H9 (cell line): Measurements from ENCODE around the gene PKP1. TPM values are rescaled to one million over a fixed set of nuclear protein-coding genes. Genes with fewer than 3 reads are reported as not detected.

ENCODE experiments used
- DNase-seq: peaks from one replicate; pipeline ENCODE4 v3.0.0-alpha.2; 2017
- H2AFZ ChIP-seq: one replicate; pipeline ENCODE4 v1.6.1; 2013; ENCODE audit warnings: mild to moderate bottlenecking, low read length, control low read depth, moderate library complexity
- H2AK5ac ChIP-seq: 2 replicates; pipeline ENCODE4 v1.6.1; 2013; ENCODE audit warnings: low read length, control low read depth, mixed read lengths; ENCODE audit not compliant: insufficient read length
- H2BK120ac ChIP-seq: one replicate; pipeline ENCODE4 v1.6.1; 2013; ENCODE audit warnings: low read depth, mild to moderate bottlenecking, low read length, control low read depth, inconsistent platforms; ENCODE audit not compliant: poor library complexity, severe bottlenecking
- H2BK12ac ChIP-seq: 2 replicates; pipeline ENCODE4 v1.6.1; 2013; ENCODE audit warnings: low read length, control low read depth, mixed read lengths, low read depth; ENCODE audit not compliant: insufficient read length
- H2BK15ac ChIP-seq: 2 replicates; pipeline ENCODE4 v1.6.1; 2013; ENCODE audit warnings: low read depth, low read length, control low read depth
- H2BK20ac ChIP-seq: one replicate; pipeline ENCODE4 v1.6.1; 2013; ENCODE audit warnings: low read depth, mild to moderate bottlenecking, low read length, control low read depth, inconsistent platforms; ENCODE audit not compliant: poor library complexity, severe bottlenecking
- H2BK5ac ChIP-seq: 2 replicates; pipeline ENCODE4 v1.6.1; 2013; ENCODE audit warnings: low read length, control low read depth, mixed read lengths; ENCODE audit not compliant: insufficient read length
- H3K14ac ChIP-seq: 2 replicates; pipeline ENCODE4 v1.6.1; 2013; ENCODE audit warnings: low read length, control low read depth; ENCODE audit not compliant: insufficient read depth
- H3K18ac ChIP-seq: 2 replicates; pipeline ENCODE4 v1.6.1; 2013; ENCODE audit warnings: low read depth, mild to moderate bottlenecking, mixed read lengths, low read length, control low read depth; ENCODE audit not compliant: insufficient read length
- H3K23ac ChIP-seq: 2 replicates; pipeline ENCODE4 v1.6.1; 2013; ENCODE audit warnings: low read length, control low read depth, mixed read lengths, low read depth; ENCODE audit not compliant: insufficient read length
- H3K23me2 ChIP-seq: 2 replicates; pipeline ENCODE4 v1.6.1; 2013; ENCODE audit warnings: low read depth, mild to moderate bottlenecking, mixed read lengths, low read length, control low read depth; ENCODE audit not compliant: insufficient read length, poor library complexity, severe bottlenecking
- H3K27ac ChIP-seq: 2 replicates; pipeline ENCODE4 v1.5.1; 2013; ENCODE audit warnings: low read length, control low read depth, mixed read lengths, low read depth; ENCODE audit not compliant: insufficient read length
- H3K27me3 ChIP-seq: 2 replicates; pipeline ENCODE4 v1.6.1; 2013; ENCODE audit warnings: low read length, control low read depth, inconsistent platforms; ENCODE audit not compliant: insufficient read depth
- H3K4ac ChIP-seq: 2 replicates; pipeline ENCODE4 v1.6.1; 2013; ENCODE audit warnings: low read depth, mild to moderate bottlenecking, control low read depth, inconsistent platforms, low read length, moderate library complexity
- H3K4me1 ChIP-seq: 2 replicates; pipeline ENCODE4 v1.6.1; 2013; ENCODE audit warnings: low read length, control low read depth, inconsistent platforms; ENCODE audit not compliant: insufficient read depth
- H3K4me2 ChIP-seq: 2 replicates; pipeline ENCODE4 v1.6.1; 2013; ENCODE audit warnings: low read length, control low read depth, mixed read lengths; ENCODE audit not compliant: insufficient read length, insufficient read depth
- H3K56ac ChIP-seq: 2 replicates; pipeline ENCODE4 v1.6.1; 2013; ENCODE audit warnings: low read depth, mild to moderate bottlenecking, mixed read lengths, low read length, control low read depth; ENCODE audit not compliant: insufficient read length
- H3K79me1 ChIP-seq: 2 replicates; pipeline ENCODE4 v1.6.1; 2013; ENCODE audit warnings: low read depth, mild to moderate bottlenecking, moderate library complexity, low read length, control low read depth, inconsistent platforms; ENCODE audit not compliant: insufficient read depth, poor library complexity, severe bottlenecking
- H3K79me2 ChIP-seq: 2 replicates; pipeline ENCODE4 v1.6.1; 2013; ENCODE audit warnings: low read length, control low read depth, inconsistent platforms; ENCODE audit not compliant: insufficient read depth
- H3K9ac ChIP-seq: 2 replicates; pipeline ENCODE4 v1.6.1; 2013; ENCODE audit warnings: low read length, control low read depth, mixed read lengths; ENCODE audit not compliant: insufficient read length; ENCODE audit errors: extremely low read depth
- H3K9me3 ChIP-seq: one replicate; pipeline ENCODE4 v1.6.1; 2013; ENCODE audit warnings: low read depth, low read length, inconsistent platforms; ENCODE audit not compliant: control insufficient read depth
- H3T11ph ChIP-seq: one replicate; pipeline ENCODE4 v1.6.1; 2013; ENCODE audit warnings: mild to moderate bottlenecking, low read length, control low read depth, inconsistent platforms
- H4K20me1 ChIP-seq: one replicate; pipeline ENCODE4 v1.6.1; 2013; ENCODE audit not compliant: control insufficient read depth, insufficient read length, insufficient read depth
- H4K5ac ChIP-seq: 2 replicates; pipeline ENCODE4 v1.6.1; 2013; ENCODE audit warnings: low read depth, mild to moderate bottlenecking, mixed read lengths, low read length, control low read depth; ENCODE audit not compliant: insufficient read length
- H4K8ac ChIP-seq: replicated peaks from 2 replicates; pipeline ENCODE4 v1.6.1; 2013; ENCODE audit warnings: low read length, control low read depth, mixed read lengths, low read depth; ENCODE audit not compliant: insufficient read length
- H4K91ac ChIP-seq: 2 replicates; pipeline ENCODE4 v1.6.1; 2013; ENCODE audit warnings: low read depth, mild to moderate bottlenecking, moderate library complexity, mixed read lengths, low read length, control low read depth; ENCODE audit not compliant: insufficient read length
- H3K27ac Mint-ChIP-seq, 3 experiments: 2 replicates in 2 of 3; 3 replicates in 1 of 3; pipeline ENCODE4 v1.8.0; 2020 to 2021; ENCODE audit warnings: mixed read lengths in 3 of 3, mild to moderate bottlenecking in 1 of 3, moderate library complexity in 1 of 3
- H3K27me3 Mint-ChIP-seq: 2 replicates; pipeline ENCODE4 v1.8.0; 2021; ENCODE audit warnings: low read depth, mild to moderate bottlenecking, moderate library complexity, mixed read lengths
- H3K36me3 Mint-ChIP-seq, 3 experiments: 2 replicates in 2 of 3; 3 replicates in 1 of 3; pipeline ENCODE4 v1.8.0; 2020 to 2021; ENCODE audit warnings: low read depth in 3 of 3, mixed read lengths in 3 of 3; ENCODE audit not compliant: insufficient read depth in 1 of 3
- H3K4me1 Mint-ChIP-seq, 2 experiments: 2 replicates each; pipeline ENCODE4 v1.8.0; 2020; ENCODE audit warnings: mixed read lengths in 2 of 2
- H3K4me3 Mint-ChIP-seq, 2 experiments: 2 replicates in 1 of 2; 3 replicates in 1 of 2; pipeline ENCODE4 v1.8.0; 2020 to 2021; ENCODE audit warnings: mild to moderate bottlenecking in 2 of 2, mixed read lengths in 2 of 2, moderate library complexity in 1 of 2
- H3K9me3 Mint-ChIP-seq, 2 experiments: 2 replicates in 1 of 2; 3 replicates in 1 of 2; pipeline ENCODE4 v1.8.0; 2020; ENCODE audit warnings: mild to moderate bottlenecking in 2 of 2, mixed read lengths in 2 of 2, moderate library complexity in 1 of 2
- WGBS: extraction: QIAGEN DNeasy Blood & Tissue Kit; methylation state at CpG from one replicate; pipeline ENCODE4 v1.1.7; 2013; ENCODE audit warnings: missing lambda C conversion rate, low lambda C conversion rate, mixed read lengths; ENCODE audit not compliant: insufficient read length; ENCODE audit errors: extremely low coverage; 5-methylcytosine and 5-hydroxymethylcytosine counted together
- total RNA-seq: library from RNA; stranded (reverse); gene quantifications from 2 replicates; pipeline ENCODE4 v1.2.1, GENCODE V29; 2021
- TF ChIP-seq, protein P1 (sequence below): fragments of 200-600 bp; sonication (generic); conservative IDR thresholded peaks from 3 replicates; pipeline ENCODE4 v1.8.0; 2021; ENCODE audit warnings: antibody characterized with exemption, mild to moderate bottlenecking

Gene PKP1
- total RNA-seq, 1 experiment from 2014 or later: 0.09 TPM

DNA sequence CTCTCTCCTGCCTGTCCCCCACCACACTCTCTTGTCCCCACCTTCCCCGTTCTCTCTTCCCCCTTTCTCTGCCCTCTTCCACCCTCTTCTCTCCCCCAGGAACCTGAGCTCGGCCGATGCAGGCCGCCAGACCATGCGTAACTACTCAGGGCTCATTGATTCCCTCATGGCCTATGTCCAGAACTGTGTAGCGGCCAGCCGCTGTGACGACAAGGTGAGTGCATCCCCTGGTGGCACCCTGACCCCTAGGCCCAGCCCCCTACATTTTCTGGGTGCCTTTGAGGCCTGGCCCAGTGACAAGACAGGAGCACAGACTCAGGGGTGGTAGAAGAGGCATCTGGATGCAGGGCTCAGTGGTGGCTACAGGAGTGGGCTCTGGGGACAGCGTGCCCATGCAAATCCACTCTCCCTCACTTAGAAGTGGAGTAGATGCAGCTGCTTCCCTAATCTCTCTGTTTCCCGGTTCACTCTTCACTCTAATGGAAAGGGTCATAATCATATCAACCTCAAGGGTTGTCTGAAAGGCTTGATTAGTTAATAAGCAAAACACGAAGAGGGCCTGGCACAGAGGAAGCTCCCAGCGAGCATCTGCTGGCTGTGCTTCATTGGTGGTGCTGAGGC, 37.0 kb downstream of the PKP1 start:
- Mint-ChIP-seq H3K9me3 (no peaks in the 10 kb centered on the region), H3K27ac (no peak overlapping the region)
- no peak overlapping the region for H2AK5ac ChIP-seq

More for the DNA sequence above, 37.0 kb downstream of the PKP1 start:
- Histone ChIP-seq H2BK15ac (no peak overlapping the region), H2BK12ac (no peak overlapping the region), H4K5ac (no peak overlapping the region), H3K14ac (no peak overlapping the region), H3T11ph (no peak overlapping the region), H4K20me1 (no peaks in the 10 kb centered on the region), H3K27ac (no peak overlapping the region), H4K8ac (no peak overlapping the region), H4K91ac (no peak overlapping the region), H3K9ac (no peak overlapping the region), H3K4me2 (no peak overlapping the region), H2BK5ac (no peak overlapping the region), H2BK120ac (no peak overlapping the region), H3K79me1 (no peaks in the 10 kb centered on the region), H3K4ac (no peak overlapping the region), H3K23me2 (no peaks in the 10 kb centered on the region), H3K27me3 (no peaks in the 10 kb centered on the region), H2AFZ (no peak overlapping the region), H3K9me3 (no peaks in the 10 kb centered on the region), H3K56ac (no peak overlapping the region), H2BK20ac (no peak overlapping the region), H3K79me2 (no peaks in the 10 kb centered on the region), H3K18ac (no peak overlapping the region), H3K23ac (no peak overlapping the region), H3K4me1 (no peaks in the 10 kb centered on the region)
- WGBS: no CpG with 5 or more reads among the region's 12 CpGs
- TF ChIP-seq, protein P1, sequence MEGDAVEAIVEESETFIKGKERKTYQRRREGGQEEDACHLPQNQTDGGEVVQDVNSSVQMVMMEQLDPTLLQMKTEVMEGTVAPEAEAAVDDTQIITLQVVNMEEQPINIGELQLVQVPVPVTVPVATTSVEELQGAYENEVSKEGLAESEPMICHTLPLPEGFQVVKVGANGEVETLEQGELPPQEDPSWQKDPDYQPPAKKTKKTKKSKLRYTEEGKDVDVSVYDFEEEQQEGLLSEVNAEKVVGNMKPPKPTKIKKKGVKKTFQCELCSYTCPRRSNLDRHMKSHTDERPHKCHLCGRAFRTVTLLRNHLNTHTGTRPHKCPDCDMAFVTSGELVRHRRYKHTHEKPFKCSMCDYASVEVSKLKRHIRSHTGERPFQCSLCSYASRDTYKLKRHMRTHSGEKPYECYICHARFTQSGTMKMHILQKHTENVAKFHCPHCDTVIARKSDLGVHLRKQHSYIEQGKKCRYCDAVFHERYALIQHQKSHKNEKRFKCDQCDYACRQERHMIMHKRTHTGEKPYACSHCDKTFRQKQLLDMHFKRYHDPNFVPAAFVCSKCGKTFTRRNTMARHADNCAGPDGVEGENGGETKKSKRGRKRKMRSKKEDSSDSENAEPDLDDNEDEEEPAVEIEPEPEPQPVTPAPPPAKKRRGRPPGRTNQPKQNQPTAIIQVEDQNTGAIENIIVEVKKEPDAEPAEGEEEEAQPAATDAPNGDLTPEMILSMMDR: no peak
- peaks cover 15% of the 10 kb centered on the region for H3K27me3 Mint-ChIP-seq
- H3K36me3 Mint-ChIP-seq: no peaks in the 10 kb centered on the region; a peak in 2 of 7 replicates
- no peak overlapping the region for H3K4me3 Mint-ChIP-seq
- DNase-seq: no peak
- H3K4me1 Mint-ChIP-seq: 0 out of 4 replicates have a peak, but pooled peaks cover 0 to 2% of the 10 kb centered on the region in 2 experiments
